GM03348 (cell line): ENCODE data around the gene SLC34A3.
A peak's percentile ranks its signal among the peaks of the same experiment; 100 is the strongest.

Experiments used
- DNase-seq: peaks from one replicate; pipeline ENCODE4 v3.0.0; 2012; ENCODE audit warnings: low spot score

Gene SLC34A3

DNA sequence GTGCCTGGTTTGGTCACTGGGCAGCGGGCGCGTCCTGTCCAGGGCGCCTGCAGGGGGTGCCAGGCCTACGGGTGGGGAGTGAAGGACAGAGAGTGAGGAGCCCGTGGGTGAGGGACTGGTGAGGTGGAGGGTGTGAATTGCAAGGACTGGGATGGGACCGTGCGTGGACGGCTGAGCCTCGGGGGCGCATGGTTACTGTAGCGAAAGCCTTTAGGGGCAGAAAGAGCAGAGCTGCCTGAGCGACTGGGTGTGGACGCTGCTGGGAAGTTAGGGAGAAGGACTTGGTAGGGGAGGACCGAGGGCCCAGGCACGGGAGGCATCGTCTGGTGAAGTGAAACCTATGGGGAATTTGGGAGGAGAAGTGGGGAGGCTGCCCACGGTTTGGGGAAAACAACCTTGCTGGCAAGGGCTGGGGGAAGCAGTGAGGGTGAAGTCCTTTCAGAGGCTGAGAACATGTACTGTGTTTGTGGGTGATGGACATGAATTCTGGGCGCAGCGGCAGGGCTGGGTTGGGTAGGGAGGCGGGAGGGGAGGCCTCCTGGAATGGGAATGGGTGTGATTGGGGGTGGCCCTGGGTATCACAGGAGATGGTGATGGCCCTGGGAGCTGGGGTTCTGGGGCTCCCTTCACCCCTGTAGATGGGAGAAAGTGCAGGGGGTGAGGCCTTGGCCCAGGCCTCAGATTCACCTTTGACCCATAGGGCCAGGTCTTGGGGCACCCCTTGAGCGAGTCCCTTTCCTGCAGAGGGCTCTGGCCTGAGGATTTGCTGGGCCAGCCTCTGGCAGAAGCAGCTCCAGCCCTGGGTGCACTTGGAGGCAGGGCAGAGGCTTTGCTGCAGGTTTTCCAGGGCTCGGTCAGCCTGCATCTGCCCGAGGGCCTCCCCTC lies 45.1 kb downstream of the SLC34A3 start:
- DNase-seq = no peak

DNA sequence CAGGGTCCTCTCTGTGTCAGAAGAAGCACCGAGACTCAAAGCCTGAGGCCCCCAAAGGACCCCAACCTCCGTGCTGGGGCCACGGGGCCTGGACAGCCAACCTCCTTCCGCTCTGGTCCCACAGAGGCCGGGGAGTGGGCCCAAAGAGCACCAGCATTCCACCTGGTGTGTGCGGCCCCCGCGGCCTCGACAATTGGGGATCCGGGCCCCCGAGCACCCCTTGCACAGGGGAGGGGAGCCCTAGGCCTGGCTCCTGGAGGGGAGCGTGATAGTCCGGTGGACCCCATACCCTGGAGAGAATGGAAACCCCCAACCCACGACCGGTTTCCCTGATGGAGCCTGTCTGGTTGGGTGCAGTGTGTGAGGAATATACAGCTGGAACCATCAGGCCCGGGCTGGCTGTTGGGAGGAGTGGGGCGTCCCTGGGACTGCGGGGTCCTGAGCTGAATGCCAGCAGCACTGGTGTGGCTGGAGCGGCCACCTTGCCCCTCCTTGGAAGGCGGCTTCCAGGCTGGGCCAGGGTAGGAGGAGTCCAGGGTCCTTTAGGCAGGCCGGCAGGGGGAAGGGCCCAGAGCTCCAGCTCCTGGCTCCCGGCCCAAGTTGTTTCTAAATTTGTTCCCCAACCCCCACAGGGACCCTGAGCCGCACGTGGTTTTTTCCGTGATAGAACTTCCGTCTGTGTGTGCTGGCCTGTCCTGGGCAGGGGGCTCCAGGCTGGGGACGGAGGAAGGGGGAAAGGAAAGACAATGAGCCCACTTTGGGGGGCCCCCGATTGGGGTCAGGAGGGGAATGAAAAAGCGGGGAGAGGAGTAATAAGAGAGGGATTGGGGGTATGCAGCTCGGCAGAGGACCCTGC lies 46.0 kb downstream of the SLC34A3 start:
- DNase-seq = peak; percentile 80

GRCh38 chr9:137277329-137278041 lies 46.8 kb downstream of the SLC34A3 start, which contains the start of gene TOR4A:
TSS of gene TOR4A (plus strand) at chr9:137277726. CDS start at chr9:137278690, 964 bp downstream.
- DNase-seq = peak; percentile 93

DNA sequence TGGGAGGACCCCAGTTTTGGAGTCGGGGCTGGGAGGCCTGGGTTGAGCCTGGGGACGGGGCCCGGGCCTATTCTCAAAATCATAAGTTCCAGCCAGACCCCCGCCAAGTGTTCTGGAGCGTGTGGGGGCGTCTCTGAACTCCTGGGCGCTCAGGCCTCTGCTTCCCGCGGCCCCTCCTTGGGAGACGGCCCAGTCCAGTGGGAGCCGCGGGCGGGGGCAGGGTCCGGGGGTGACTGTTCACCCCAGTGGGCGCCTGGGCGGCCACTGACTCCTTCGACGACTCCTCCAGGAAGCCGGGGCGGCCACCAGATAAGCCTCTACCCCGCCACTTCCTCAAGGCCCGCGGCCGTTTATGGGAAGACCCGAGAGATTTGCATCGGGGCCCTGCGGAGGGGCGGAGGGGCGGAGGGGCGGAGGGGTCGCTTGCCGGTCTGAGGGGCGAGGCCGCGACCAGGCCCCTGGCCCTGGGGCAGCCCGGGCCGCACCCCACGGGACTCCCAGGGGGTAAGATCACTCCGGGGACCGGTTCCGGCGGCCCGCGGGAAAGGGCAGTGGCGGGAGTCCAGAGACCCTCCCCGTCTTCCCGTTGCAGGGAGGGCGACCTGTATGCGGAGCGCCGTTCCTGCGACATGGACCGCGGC lies 47.5 kb downstream of the SLC34A3 start:
- no peak for DNase-seq

DNA sequence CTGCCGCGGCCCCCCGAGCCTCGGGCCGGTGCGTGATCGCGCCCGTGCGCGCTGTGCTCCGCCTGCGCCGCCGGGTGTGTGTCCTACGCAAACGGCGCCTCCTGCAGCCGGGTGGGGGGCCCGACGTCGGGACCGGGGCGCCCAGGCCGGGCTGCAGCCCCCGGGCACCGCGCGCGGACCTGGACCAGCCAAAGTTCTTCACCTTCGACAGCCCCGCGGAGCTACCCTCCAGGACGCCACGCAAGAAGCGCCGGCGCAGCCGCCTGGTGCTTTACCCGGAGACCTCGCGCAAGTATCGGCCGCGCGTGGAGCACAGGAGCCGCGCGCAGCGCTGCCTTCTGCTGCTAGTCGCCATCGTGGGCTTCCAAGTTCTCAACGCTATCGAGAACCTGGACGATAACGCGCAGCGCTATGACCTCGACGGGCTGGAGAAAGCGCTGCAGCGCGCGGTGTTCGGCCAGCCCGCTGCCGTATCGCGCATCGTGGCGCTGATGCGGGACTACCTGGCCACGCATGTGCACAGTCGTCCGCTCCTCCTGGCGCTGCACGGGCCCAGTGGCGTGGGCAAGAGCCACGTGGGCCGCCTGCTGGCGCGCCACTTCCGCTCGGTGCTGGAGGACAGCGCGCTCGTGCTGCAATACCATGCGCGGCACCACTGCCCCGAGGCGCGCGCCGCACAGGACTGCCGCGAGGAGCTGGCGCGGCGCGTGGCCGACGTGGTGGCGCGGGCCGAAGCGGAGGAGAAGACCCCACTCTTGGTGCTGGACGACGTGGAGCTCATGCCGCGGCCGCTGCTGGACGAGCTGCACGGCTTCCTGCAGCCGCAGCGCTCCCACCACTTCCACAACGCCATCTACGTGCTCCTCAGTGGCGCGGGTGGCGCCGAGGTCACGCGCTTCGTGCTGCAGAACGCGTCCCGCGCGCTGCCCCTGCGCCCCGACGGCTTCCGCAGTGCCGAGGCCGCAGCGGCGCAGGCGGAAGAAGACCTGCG lies 48.3 kb downstream of the SLC34A3 start:
- no peak for DNase-seq

DNA sequence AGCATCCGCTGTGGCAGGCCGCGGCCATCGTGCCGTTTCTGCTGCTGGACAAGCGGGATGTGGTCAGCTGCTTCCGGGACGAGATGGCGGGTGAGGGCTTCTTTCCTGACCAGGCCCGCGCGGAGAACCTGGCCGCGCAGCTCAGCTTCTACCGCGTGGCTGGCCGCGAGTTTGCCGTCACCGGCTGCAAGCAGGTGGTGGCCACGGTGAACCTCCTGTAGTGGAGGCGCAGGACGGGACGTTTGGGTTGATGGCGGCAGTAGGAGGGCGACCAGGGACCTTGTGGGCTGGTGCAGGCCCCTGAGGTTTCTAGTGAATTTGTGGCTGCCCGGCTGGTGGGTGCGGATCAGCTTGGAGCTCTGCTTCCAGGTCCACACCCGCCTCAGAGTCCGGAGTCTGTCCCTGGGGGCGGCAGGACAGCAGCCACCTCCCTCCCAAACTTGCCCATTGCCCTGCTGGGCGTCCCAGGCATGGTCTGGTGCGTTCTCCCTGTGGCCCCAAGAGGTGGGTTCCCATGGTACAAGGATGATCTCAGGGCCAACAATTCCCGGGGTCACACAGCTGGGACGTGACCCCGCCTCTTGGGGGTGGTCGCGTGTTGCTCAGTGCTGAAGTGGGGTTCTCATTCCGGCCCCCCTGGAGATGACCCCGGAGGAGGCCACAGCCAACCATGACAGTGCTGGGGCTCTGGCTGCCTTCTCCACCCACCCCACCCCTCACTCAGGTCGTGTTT lies 49.2 kb downstream of the SLC34A3 start:
- no peak for DNase-seq

DNA sequence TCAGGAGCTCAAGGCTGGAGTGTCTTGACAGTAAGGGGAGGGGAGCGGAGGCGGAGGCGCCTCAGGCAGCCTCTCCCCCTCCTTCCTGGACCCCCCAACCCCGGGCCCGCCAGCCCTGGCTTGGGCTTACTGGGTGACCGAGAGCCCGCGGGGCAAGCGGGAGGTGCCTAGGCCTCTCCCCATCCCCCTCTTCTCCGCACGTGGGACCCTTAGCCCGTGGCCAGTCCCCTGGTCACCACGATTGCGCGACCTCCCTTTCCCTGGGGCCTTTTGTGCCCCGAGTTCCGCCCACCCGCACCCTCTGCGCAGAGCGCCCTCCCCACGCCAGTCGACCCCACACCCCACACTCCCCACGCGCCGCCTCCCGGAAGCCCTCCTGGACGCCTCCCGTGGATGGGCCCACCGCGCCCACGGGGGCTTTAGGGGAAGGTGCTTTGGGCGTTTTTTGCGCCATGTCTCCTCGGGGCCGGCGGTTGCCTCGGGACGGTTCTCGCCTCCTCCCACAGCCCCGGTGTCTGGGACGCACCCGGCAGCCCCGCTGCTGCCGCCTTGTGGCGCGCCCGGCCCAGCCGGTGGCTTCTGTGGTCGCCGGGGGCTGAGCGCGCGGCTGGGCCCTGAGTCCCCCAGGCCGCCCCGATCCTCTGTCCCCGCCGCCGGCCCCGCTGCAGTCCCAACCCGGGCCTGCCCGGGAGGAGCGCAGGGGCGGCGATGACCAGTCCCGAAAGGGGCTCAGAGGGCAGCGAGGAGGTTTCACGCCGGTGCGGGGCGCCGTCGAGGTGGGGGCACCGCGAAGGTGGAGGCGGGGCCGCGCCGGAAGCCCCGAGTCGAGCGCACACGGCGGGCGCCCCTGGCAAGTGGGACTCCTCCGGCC lies 50.0 kb downstream of the SLC34A3 start:
- DNase-seq = peak; percentile 71

GRCh38 chr9:137281345-137282116 lies 50.8 kb downstream of the SLC34A3 start:
- no peak for DNase-seq
